Esophagus mucosa (tissue), 1 donor: Measurements from ENCODE around the gene ZC3HAV1L. TPM values are rescaled to one million over a fixed set of nuclear protein-coding genes. Genes with fewer than 3 reads are reported as not detected.
"Not testable (repeated sequence)": the region's sequence is repeated elsewhere in the genome, so short reads cannot be mapped to it uniquely, and the experiment has no call there.

Experiments
- ATAC-seq: fragments of 200-7000 bp; cut with Tn5 transposase; one replicate; pipeline ENCODE4 v1.9.1; 2020
- total RNA-seq: library from RNA; stranded (reverse); gene quantifications from one replicate; pipeline ENCODE4 v1.2.4, GENCODE V29; 2023
- donor health status: DM: yes; HTN: yes; CAD: no.

Gene ZC3HAV1L
- total RNA-seq, 1 donor from 2014 or later: 6.3 TPM

DNA sequence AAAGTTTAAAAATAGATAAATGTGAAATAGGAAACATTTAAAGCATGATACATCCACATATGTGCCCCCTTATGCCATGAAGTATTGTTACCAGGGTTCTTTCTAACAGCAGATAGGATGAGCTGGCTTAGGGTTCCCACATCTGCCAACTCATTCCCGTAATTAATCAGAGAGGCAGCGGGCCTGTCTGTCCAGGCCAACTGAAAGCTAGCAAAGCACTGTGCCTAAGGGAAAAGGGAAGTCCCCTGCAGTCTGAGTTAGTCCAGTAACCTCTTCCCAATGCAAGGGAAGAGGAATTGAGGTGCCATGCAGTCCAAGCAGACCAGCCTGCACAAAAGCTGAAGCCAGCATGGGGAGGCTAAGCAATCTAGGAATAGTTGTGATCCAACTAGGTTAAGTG is 18.3 kb upstream of the ZC3HAV1L start:
- ATAC-seq: no peak

DNA sequence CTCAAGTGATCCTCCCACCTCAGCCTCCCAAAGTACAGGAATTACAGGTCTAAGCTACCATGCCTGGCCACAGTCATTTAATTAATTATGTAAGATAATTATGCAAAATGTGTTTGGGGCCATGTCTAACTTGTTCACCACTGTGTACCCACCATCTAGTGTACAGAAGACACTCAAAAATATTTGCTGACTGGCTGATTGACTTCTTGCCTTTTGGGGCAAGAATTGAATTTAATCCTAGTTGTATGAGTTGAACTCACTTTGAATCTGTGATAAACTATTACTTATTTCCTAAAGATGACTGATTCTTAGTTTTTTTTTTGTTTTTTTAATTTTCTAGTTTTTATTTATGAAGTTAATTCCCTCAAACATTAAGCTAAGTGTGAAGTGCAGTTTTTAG is 15.8 kb upstream of the ZC3HAV1L start:
- no peak for ATAC-seq

DNA sequence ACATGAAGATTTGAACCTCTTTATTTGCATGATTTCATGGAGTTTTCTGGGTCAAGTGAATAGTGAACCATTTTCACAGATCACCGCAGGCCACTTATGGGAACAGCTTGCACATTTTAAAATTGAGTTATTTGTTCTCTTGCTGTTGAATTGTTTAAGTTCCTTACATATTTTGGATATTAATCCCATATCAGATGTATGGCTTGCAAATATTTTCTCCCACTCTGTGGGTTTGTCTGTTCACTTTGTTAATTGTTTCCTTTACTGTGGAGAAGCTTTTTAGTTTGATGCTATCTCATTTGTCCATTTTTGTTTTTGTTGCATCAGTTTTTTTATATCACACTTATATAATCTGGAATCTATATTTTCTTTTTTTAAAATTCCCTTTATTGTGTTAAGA is 14.1 kb upstream of the ZC3HAV1L start:
- no peak for ATAC-seq

DNA sequence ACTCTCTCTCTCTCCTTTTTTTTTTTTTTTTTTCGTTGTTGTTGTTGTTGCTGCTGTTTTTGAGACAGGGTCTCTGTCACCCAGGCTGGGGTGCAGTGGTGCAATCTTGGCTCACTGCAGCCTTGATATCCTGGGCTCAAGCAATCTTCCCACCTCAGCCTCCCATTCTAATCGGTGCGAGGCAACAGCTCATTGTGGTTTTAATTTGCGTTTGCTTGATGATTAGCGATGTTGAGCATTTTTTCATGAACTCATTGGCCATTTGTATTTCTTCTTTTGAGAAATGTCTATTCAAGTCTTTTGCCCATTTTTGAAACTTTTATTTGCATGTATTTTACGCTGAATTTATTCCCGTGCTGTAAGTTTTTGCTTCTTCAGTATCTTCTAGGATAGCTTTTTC is 13.3 kb upstream of the ZC3HAV1L start:
- ATAC-seq: no peak

- no peak for ATAC-seq
These were observed 12.1 kb upstream of the ZC3HAV1L start for GRCh38 chr7:139047970-139048369.

DNA sequence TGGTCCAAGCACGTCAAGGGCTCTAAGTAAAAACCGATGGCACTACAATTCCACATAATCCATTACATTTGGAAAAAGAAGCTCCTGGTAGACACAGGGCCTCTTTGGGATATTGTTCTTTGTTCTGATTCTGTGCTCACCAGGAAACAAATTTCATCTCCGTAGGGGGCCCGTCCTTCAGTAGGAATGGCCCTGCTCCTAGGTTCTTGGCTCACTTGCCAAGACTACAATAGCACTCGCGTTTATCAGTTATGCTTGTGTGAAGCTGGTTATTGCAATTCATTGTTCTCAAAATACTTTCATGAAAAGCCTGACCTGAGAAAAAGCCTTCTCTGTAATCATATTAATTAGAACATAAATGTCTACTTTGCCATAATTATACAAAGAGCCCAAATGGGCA is 10.3 kb upstream of the ZC3HAV1L start:
- ATAC-seq: no peak

- ATAC-seq: no peak
These were observed 9.3 kb upstream of the ZC3HAV1L start for GRCh38 chr7:139044813-139045794.

GRCh38 chr7:139043823-139044812 is 8.3 kb upstream of the ZC3HAV1L start:
- no peak for ATAC-seq

DNA sequence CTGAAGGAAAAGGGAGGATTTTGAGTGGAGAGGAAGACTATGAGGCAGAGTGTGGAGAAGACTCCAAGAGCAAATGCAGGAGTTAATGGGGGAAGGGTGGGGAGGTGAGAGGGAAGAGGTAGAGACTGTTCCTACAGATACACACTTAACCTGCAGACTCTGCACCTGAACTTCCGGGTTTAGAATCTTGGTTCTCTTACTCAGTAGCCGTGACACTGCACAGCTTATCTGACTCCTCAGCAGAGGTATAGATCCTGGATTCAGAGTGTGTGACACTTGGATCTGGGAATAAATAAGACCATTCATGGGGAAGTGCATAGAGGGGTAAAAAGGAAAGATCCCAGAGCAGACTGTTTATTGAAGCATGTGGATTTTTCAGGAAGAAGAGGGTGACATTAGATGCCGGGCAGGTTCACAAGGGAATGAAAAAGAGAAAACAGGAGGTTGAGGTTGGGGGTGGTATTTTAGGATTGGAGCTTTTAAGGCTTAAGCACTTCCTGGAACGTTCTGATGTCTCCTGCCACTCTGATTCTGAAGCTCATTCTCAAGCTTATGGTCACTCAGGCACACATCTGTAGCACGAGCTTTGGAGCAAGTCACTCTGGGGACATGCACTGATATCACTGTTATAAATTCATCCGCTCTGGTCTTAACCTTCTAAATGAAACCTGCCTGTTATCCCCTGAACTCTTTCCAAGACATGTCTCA is 5.7 kb upstream of the ZC3HAV1L start:
- ATAC-seq: no peak

DNA sequence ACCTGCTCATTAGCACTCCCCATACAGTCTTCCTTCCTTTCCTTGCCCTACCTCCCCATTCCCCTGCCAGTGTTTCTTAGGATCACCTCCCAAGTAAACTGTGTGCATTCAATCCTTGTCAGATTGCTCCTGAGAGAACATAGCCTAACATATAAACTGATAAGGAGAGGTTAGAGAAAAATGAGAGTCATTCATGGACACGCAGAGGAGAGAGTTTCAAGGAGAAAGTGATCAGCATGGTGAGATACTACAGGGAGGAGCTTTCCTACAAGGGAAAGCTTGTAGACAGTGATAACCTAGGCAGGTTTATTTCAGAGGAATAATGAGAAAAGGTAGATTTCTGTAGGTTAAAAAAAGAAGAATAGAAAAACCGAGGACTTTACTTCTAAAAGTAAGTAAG is 2.8 kb upstream of the ZC3HAV1L start:
- no peak for ATAC-seq

DNA sequence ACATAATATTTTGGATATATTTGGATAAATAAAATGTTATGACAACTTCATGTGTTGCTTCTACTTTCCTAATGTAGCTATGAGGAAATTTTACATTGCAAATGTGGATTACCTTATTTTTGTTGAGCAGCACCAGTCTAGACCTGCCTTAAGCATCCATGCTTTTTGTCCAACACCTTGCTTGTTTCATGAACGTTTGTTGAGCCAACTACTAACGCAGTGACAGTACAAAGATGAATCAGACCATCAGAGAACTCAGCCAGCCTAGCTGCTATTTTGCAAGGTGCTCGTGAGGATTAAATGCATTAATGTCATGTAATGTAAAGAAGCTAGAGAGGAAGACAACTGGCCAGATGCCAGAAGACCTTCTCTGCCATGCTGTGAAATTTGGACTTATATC is 1.1 kb upstream of the ZC3HAV1L start:
- ATAC-seq: peak; percentile 53

GRCh38 chr7:139034855-139035585 is 822 bp downstream of the ZC3HAV1L start:
- peak; percentile 27 for ATAC-seq

DNA sequence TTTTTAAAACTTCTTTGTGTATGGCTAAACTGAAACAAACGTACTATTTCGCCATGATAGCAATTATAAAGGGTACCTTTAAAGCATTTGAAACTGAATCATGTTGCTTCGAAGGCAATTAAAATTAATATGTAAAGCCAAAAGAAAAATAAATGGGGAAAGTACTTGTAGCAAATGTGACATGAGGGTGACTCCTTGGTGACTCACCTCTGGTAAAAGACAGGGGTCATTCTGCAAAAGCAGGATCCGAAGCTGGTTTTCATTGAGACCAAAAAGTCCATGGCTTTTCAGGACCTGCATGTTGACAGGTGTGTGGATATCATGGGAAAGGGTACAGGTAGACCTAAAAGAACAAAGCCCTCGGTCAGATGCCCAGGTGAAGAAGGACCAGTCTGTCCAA is 1.5 kb downstream of the ZC3HAV1L start:
- ATAC-seq: no peak

- peak; percentile 90 for ATAC-seq
These were observed 2.3 kb downstream of the ZC3HAV1L start for GRCh38 chr7:139033346-139034114.

DNA sequence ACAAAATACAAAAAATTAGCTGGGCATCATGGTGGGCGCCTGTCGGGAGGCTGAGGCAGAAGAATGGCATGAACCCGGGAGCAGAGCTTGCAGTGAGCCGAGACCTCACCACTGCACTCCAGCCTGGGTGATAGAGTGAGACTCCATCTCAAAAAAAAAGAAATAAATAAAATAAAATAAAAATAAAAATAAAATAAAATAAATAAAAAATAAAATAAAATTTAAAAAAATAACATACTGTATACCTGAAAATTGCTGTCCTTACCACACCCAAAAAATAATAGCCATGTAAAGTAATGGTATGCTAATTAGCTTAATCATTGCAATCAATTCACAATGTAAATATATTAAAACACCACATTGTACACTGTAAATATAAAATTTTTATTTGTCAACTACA is 3.4 kb downstream of the ZC3HAV1L start:
- ATAC-seq: no peak

DNA sequence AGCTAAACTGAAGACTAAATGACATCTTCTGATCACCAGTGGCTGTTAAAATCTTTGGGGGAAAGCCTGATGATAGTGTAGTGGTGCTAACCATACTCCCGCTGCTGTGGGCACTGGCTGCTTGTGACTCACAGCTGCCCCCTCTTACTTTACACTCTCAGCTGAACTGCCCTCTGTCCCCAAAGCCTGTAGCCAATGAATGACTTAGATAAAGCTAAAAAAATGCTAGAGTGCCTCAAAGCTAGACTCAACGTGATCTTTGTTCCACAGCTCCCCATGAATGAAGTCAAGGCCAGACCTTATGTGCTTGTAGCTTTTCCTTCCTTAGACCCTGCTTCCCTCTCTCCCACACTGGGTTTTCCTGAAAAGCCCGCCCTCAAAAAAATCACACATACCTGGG is 6.5 kb downstream of the ZC3HAV1L start:
- ATAC-seq: no peak

GRCh38 chr7:139026551-139026950 is 9.3 kb downstream of the ZC3HAV1L start:
- no peak for ATAC-seq

GRCh38 chr7:139025861-139026260 is 10.0 kb downstream of the ZC3HAV1L start:
- ATAC-seq: not testable (repeated sequence)

- ATAC-seq: no peak
These were observed 12.8 kb downstream of the ZC3HAV1L start for GRCh38 chr7:139023076-139023475.

GRCh38 chr7:139022286-139022685 is 13.6 kb downstream of the ZC3HAV1L start:
- no peak for ATAC-seq

GRCh38 chr7:139018910-139019309 is 16.9 kb downstream of the ZC3HAV1L start:
- ATAC-seq: no peak
